ENCODE measurements around the gene OR51B5. TPM values are rescaled to one million over a fixed set of nuclear protein-coding genes. Genes with fewer than 3 reads are reported as not detected.

Gene OR51B5
- total RNA-seq, 1 experiment from 2014 or later, result not detected

Other genes starting within 250 kb of the OR51B5 start
- not detected in 2 replicates for gene OR52A5, start 205.2 kb downstream of the OR51B5 start, total RNA-seq (2021)
- gene OR52A1, start 188.8 kb downstream of the OR51B5 start, total RNA-seq (2021), result not detected in 2 replicates
- gene OR51V1, start 142.8 kb downstream of the OR51B5 start, total RNA-seq (2021), result not detected in 2 replicates
- gene HBB, start 116.5 kb downstream of the OR51B5 start, total RNA-seq (2021), result not detected in 2 replicates
- not detected in 2 replicates for gene HBD, start 109.0 kb downstream of the OR51B5 start, total RNA-seq (2021)
- gene HBG1, start 93.7 kb downstream of the OR51B5 start, total RNA-seq (2021), result not detected in 2 replicates
- not detected in 2 replicates for gene HBG2, start 88.7 kb downstream of the OR51B5 start, total RNA-seq (2021)
- gene HBE1, start 73.6 kb downstream of the OR51B5 start, total RNA-seq (2021), result not detected in 2 replicates
- not detected in 2 replicates for gene OR51B4, start 41.6 kb downstream of the OR51B5 start, total RNA-seq (2021)
- gene OR51B2, start 19.2 kb downstream of the OR51B5 start, total RNA-seq (2021), result not detected in 2 replicates
- not detected in 2 replicates for gene OR51B6, start 8.0 kb upstream of the OR51B5 start, total RNA-seq (2021)
- gene OR51M1, start 40.3 kb upstream of the OR51B5 start, total RNA-seq (2021), result not detected in 2 replicates
- not detected in 2 replicates for gene OR51Q1, start 78.6 kb upstream of the OR51B5 start, total RNA-seq (2021)
- gene OR51I1, start 98.0 kb upstream of the OR51B5 start, total RNA-seq (2021), result not detected in 2 replicates
- gene OR51I2, start 105.8 kb upstream of the OR51B5 start, total RNA-seq (2021), result not detected in 2 replicates
- gene OR52D1, start 145.2 kb upstream of the OR51B5 start, total RNA-seq (2021), result not detected in 2 replicates
- gene UBQLN3, start 166.4 kb upstream of the OR51B5 start, total RNA-seq (2021), result not detected in 2 replicates
- not detected in 2 replicates for gene UBQLNL, start 173.2 kb upstream of the OR51B5 start, total RNA-seq (2021)
- not detected in 2 replicates for gene OR52H1, start 205.0 kb upstream of the OR51B5 start, total RNA-seq (2021)
- gene OR52B6, start 237.4 kb upstream of the OR51B5 start, total RNA-seq (2021), result not detected in 2 replicates